GM18867 (cell line): ENCODE results near the gene GALNTL6.

Experiments
- ATAC-seq: cut with Tn5 transposase; IDR thresholded peaks from one replicate; pipeline ENCODE4 v1.9.1; 2021; ENCODE audit warnings: mild to moderate bottlenecking, moderate library complexity; ENCODE audit not compliant: unreplicated experiment

GALNTL6 gene

GRCh38 chr4:172651961-172652360, 838.8 kb downstream of the GALNTL6 start:
- no peak for ATAC-seq

GRCh38 chr4:172652369-172652768, 839.2 kb downstream of the GALNTL6 start:
- ATAC-seq, result no peak

DNA sequence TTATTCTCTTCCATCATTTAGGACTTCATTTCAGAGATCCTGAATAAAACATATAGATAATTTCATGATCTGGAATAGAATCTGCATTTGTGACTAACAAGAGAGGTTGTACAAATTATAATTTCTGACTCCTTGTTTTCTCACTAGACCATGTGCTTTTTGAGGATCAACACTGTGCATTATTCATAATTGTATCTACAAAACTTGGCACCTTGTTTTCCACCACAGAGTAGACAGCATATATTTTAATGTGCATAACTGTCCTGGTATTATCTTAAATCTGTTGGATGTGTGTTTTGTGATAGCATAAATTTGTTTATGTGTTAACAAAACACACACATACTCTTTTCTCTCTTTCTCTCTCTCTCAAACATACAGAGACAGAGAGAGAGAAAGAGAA, 840.5 kb downstream of the GALNTL6 start:
- ATAC-seq, result no peak

- no peak for ATAC-seq
These were observed 841.3 kb downstream of the GALNTL6 start for GRCh38 chr4:172654457-172654856.

GRCh38 chr4:172656055-172656454, 842.9 kb downstream of the GALNTL6 start:
- no peak for ATAC-seq

DNA sequence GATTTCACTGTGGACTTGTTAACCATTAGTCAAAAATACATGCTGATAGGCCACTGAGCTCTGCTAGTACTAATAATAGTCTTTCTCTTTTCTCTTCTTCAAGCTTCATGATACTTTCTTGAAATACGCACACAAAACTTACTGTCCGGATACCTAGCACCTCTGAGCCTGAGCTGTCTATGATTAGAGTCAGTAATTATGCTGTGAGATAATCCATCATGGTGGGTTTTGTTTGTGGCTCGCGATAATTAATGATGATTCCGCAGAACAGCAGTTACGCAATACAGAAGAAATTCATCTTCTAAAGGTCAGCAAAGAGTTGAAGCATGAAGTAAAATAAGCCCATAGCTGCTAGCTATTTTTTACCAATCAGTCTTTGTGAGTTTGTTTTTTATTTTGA, 843.9 kb downstream of the GALNTL6 start:
- ATAC-seq, result no peak

DNA sequence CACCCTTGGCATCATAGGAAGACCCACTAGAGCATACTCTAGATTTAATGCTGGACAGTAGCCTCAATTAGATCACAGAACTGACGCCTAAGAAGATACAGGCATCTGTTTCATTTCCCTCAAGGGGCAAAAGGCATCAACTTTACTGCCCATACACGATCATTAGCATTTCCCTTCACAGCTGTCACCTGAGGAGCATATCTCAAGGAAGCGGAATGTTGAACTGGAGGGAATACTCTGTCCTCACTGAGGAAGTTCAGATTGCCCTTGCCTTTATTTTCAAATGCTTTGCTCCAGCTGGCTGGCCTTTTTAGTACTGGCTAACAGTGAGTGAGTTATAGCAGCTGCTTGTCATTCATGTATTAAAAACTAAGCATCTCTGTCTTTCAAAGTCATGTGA, 847.0 kb downstream of the GALNTL6 start:
- ATAC-seq, result no peak

DNA sequence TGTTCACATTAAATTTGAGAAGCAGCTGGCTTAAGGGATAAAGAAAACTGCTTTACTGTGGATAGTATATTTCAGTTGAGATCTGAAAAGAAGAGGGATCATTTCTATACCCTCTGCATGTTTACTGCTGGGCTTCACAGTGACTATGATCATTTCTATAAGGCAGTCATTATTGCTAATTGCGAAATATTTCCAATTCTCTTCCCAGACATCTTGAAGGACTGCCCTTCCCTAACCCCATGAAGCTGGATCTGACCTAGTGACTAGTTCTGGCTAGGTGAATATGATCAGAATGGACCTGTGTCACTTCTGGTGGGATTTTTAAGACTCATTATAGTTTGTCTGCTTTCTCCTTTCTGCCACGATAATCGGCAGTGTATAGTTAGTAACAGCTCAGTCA, 848.9 kb downstream of the GALNTL6 start:
- ATAC-seq, result no peak

- no peak for ATAC-seq
These were observed 853.6 kb downstream of the GALNTL6 start for GRCh38 chr4:172666711-172667368.

DNA sequence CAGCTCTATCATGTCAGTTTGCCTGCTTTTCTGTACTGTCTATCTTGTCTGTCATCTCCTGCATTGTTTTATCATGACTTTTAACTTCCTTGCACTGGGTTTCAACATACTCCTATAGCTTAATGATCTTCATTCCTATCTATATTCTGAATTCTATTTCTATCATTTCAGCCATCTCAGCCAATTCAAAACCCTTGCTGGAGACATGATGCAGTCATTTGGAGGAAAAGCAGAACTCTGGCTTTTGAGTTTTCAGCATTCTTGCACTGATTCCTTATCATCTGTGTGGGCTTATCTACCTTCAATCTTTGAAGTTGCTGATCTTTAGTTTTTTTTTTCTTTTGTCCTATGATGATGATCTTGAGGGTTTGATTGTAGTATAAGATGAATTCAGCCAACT, 861.6 kb downstream of the GALNTL6 start:
- no peak for ATAC-seq

DNA sequence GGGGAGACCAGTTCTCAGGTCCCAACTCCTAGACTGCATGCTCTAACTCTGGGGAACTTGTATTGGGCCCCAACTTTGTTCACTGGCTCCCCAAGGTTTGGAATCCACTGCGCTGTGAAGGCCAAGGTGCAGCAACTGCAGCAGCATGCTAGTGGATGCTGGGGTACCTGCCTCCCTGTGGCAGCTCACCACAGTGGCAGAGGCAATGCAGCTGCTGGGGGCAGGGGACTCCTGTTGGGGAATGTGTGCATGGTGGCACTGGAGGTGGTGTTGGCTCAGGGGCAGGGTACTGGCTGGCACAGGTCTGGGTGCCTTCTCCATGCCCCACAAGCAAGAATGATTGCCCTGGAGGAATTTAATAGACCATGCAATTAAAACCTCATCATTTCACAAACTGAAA, 862.0 kb downstream of the GALNTL6 start:
- no peak for ATAC-seq

DNA sequence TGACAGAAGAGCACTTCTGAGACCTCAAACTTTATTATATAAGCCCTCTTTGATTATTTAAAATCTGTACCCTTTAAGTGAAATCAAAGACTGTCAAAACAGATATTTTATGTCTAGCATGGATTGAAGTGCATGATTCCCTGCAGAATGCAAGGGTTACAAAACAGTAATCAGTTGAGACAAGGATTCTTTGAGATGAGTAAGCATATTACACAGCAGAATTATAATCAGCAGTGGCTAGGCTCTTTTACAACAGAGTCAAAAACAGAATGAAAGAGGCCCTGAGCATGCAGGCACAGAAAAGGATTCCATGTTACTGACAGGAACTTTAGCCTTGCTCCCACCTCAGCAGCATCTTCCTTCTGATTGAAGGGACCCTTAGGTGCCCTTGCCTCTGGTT, 867.5 kb downstream of the GALNTL6 start:
- ATAC-seq, result no peak

- no peak for ATAC-seq
These were observed 869.8 kb downstream of the GALNTL6 start for GRCh38 chr4:172683021-172683420.

GRCh38 chr4:172686021-172686420, 872.8 kb downstream of the GALNTL6 start:
- no peak for ATAC-seq

DNA sequence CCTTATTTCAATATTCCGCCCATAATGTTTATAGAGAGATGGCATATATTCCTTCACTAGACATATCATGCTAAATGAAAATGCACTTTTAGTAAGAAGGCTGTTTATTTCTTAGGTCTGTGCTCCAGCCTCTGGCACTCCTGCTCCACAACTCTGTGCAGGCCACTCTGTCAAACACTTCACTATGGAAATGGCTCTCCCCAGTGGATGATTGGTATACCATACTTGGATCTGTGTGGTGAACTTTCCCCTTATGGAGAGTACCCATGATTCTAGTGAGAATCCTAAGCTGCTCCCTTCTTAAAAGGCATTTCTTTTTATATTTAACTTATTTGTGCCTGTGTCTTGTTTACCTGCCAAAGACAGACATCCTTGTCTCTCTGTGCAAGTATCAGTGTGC, 875.3 kb downstream of the GALNTL6 start:
- ATAC-seq, result no peak

DNA sequence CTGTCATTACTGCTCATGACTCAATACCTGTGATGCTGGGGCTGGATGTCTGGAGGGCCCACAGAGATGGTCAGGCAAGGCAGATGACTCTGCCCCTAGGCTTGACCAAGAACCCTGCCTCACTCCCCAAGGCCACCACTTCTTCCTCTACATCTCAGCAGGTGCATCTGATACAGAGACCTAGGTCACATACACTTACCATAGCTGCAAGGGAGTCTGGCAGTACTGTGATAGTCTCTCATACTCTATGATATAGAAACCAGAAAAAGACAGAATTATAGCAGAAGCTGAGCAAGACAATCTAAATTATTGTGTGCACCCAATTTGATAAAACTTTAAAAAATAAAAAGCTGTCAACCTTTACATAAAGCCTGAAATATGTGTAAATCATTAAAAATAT, 878.3 kb downstream of the GALNTL6 start:
- no peak for ATAC-seq

DNA sequence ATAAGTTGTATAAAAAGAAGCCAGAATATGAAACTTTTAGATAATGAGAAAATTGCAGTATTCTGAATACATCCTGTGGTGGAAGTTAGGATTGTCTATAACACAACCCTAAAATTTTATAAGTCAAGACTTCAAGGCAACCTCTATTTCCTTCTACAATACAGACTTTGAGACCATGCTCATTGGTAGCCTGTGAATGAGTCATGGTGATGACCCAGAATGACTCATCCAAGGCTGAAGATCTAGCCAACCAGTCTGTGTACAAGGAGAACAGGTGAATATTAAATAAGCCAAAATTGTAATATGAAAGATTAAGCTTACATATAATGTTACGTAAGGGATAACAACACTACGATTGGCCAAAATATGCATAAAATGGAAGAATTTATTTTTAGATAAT, 879.5 kb downstream of the GALNTL6 start:
- ATAC-seq, result no peak

DNA sequence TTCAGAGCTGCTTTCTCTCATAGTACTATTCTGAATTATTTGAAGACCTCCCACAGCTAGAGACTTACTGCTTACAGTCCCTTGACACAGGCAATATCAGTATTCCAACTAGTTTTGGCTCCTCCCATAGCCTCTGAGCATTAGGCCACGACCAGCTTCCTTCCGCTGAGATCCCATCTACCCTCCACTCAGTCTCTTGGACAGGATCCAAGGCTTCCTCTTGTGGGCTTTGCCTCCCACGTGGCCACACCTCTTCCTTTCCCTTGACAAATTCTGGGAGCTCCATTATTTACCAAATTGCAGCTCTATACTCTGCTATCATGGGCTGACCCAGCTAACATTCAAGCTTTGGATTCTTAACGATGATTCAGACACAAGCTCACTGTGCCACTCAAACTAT, 885.1 kb downstream of the GALNTL6 start:
- no peak for ATAC-seq

DNA sequence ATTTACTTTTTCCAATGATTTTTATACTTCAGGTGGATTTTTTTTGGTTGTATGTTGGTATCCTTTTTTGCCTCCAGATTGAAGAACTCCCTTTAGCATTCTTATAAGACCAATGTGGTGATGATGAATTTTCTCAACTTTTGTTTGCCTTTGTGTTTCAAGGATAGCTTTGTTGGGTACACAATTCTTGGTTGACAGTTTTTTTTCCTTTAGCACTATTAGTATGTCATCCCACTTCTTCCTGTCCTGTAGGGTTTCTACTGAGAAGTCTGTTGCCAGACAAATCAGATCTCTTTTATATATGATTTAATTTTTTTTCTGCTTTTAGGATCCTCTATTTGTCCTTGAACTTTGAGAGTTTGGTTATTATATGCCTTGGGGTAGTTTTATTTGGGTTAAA, 892.4 kb downstream of the GALNTL6 start:
- ATAC-seq, result no peak

DNA sequence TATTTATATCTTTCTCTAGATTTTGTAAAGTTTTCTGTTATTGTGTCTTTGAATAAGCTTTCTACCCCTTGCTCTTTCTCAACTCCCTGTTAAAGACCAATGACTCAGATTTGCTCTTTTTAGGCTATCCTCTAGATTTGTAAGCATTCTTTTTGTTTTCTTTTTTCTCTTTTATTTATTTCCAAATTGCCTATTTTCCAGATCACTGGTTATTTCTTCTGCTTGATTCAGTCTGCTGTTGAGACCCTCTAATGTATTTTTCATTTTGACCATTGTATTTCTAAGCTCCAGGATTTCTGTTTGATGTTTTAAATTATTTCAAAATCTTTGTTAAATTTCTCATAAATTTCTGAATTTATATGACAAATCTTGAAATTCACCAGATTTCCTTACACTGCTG, 892.8 kb downstream of the GALNTL6 start:
- ATAC-seq, result no peak

GRCh38 chr4:172707622-172708021, 894.4 kb downstream of the GALNTL6 start:
- ATAC-seq, result no peak

DNA sequence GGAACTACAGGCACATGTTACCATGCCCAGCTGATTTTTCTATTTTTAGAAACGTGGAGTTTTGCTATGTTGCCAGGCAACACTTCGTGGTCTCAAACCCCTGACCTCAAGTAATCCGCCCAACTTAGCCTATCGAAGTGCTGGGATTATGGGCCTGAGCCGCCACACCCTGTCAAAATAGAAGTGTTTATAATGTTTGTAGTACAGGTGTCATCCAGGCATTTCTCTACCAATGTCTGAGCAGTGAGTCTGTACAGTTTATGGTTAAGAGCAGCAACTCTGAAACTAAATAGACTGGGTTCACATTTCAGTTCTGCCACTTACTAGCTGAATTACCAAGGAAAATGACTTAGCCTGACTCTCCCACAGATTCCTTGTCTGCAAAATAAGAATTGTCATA, 895.0 kb downstream of the GALNTL6 start:
- ATAC-seq, result no peak

DNA sequence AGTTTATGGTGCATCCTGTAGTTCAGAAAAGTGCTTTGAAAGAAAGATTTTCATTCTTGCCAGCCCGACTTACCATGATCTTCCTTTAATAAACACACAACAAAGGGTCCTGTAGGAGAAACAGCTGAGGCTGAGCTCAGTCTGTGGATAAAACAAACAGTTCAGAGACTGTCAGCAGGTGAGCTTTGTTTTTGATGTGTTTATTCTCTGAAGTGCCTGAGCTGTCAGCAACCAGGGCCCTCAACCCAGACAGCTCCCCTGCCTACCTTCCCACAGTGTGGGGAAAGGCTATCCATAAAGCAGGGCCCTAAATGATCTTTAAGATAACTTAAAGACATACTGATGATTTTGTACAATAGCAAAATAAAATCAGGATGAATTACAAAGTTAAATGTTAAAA, 896.2 kb downstream of the GALNTL6 start:
- no peak for ATAC-seq
